GM19395 (cell line): ENCODE measurements around the gene CENPW.

Source experiments
- ATAC-seq: cut with Tn5 transposase; IDR thresholded peaks from one replicate; pipeline ENCODE4 v1.9.1; 2021; ENCODE audit warnings: mild to moderate bottlenecking, moderate library complexity; ENCODE audit not compliant: unreplicated experiment

The CENPW gene

GRCh38 chr6:126339796-126340609, at the start of gene CENPW:
TSS of gene CENPW (plus strand) at chr6:126340115. CDS start at chr6:126340274, 159 bp downstream.
- peak; percentile 94 for ATAC-seq

- ATAC-seq = no peak
These were observed 45.9 kb upstream of the CENPW start for GRCh38 chr6:126293891-126294524.

DNA sequence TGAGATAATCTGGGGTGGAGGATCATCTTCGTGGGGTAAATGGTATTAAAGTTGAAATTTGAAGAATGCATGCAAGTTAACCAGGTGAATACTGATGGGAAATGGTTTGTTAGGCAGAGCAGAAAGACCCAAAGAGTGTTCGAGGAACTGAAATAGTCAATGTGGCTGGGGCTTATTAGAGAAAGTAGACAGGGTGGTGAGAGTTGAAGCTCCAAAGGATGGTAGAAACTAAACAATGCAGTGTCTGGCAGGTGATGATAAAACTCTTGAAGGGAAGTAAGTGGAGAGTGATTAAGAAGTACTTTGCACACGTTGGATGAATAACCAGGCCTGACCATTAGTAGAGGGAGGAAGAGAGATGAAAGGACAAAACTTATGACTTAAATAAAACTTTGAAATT, 39.8 kb upstream of the CENPW start:
- peak; percentile 44 for ATAC-seq

DNA sequence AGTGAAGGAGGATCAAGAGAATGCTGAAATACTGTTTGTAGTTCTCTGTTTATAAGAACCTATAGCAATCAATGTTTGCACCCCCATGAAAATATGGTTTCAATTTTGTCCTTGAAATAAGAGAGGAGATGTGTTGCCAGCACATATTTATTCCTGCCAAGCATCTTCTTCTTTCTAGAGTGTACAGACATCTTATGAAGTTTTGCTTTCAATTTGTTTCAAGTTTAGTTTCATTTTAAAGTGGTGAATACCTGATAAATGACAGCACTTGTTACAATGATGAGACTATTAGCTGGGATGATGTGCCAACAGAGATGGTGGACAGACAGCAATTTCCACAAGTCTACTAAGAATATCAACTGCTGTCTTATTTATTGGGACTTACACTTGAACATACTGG, 39.2 kb upstream of the CENPW start:
- peak; percentile 88 for ATAC-seq

- no peak for ATAC-seq
These were observed 37.7 kb upstream of the CENPW start for GRCh38 chr6:126302191-126302590.

DNA sequence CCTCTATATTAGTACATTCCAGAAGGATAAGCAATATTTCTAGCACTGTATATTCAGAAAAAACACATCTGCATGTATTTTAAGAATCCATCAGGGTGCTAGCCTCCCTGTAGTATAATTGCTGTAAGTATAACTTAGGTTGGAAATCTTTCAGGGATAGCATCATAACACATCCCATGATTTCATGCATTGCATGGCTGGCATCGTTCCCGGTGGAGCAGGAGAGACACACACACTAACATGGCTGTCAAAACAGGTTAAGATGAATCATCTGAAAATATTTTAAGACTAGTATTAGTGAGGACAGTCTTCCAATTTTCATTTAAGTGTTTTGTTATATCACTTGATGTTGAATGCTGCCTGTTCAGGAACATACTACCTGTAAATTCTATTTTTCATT, 32.1 kb upstream of the CENPW start:
- no peak for ATAC-seq

DNA sequence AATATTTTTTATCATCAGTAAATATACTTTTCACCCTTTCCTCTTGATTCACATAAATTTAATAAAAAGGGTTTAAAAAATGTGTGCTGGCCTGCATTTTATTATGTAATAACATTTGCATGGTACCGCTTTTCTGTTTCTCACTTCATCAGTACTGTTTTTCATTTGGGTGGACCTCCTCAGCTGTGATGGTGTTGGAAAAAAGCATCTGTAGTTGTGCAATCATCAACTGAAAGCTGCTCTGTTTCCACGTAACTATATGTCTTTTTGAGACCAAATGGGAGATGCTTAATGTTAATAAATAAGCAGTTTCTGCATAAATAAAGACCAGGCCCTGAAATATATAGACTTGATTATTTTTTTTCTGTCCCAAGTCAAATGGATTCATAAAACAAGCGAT, 31.6 kb upstream of the CENPW start:
- no peak for ATAC-seq

GRCh38 chr6:126312013-126312665, 27.8 kb upstream of the CENPW start:
- ATAC-seq = peak; percentile 87

GRCh38 chr6:126313941-126314340, 26.0 kb upstream of the CENPW start:
- ATAC-seq = no peak

- no peak for ATAC-seq
These were observed 21.1 kb upstream of the CENPW start for GRCh38 chr6:126318797-126319196.

GRCh38 chr6:126333729-126334128, 6.2 kb upstream of the CENPW start:
- no peak for ATAC-seq

DNA sequence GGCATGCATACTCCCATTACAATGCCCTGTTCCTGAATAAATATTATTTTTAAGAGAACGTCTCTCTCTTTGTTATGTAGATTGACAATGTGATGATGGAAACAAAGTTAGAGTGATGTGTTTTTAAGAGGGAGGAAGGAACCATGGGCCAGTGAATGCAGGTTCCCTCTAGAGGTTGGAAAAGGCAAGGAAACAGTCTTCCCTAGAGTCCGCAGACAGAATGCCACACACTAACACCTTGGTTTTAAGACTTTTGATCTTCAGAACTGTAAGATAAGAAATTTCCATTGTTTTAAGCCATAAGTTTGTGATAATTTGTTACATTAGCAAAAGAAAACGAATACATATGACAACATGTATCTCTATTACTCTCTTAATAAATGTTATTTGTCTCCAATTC, 4.7 kb upstream of the CENPW start:
- no peak for ATAC-seq

DNA sequence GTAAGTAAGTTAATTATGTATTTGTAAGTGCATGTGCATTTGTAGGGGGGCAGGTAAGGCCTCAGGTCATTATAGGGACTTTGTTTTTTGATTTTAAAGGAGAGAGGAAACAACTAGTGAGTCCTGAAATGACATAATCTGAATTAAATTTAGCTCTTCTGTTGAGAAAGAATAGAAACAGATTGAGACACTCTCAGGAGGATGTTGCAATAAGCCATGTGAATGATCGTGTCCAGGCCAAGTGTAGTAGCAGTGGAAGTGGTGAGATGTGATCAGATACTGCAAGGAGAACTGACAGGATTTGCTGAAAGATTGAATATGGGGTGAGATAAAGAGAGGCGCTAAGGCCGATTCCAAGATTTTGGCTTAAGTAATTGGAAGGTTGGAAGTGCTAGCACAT, 2.6 kb upstream of the CENPW start:
- no peak for ATAC-seq

GRCh38 chr6:126341126-126341525, 1.2 kb downstream of the CENPW start:
- no peak for ATAC-seq

DNA sequence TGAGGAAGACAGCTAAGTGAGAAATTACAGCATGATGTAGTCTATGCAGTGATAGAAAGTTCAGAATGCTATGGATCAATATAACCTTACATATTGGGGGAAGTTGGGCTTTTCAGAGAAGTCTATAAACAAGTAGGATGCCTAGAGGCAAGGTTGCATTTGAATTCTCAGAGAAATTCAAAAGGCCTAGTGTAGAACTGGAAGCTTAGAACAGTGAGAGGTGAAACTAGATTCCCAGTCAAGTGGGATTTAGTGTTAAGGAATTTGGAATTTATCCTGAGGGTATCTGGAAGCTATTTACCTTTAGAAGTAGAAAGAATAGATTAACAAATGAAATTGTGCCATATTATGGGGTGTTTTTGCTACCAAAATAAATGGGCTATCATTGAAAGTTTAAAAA, 4.3 kb downstream of the CENPW start:
- ATAC-seq = no peak

- no peak for ATAC-seq
These were observed 12.0 kb downstream of the CENPW start for GRCh38 chr6:126351960-126352359.

DNA sequence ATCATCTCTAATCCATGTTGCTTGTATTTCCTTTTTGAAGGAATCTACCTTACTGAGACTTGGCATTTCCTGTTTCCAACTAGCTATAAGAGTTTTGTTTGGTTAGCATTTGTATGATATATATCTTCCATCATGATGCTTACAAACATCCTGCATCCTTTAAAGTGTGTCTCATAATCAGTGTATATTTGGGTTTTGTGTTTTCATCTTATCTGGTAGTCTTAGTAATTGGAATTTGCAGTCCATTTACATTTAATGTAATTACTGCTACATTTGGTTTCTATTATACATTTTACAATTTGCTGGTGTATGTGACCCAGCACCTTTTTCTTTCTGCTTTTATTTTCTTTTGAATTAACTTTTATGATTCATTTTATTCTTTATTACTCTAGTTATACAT, 12.6 kb downstream of the CENPW start:
- ATAC-seq = no peak

DNA sequence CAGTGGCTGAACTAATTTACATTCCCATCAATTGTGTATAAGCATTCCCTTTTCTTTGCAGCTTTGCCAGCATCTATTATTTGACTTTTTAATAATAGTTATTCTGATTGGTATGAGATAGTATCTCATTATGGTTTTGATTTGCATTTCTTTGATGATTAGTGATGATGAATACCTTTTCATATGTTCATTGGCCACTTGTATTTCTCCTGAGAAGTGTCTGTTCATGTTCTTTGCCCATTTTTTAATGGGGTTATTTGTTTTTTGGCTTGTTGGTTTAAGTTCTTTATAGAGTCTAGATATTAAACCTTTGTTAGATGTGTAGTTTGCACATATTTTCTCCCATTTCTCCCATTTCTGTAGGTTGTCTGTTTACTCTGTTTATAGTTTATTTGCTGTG, 16.6 kb downstream of the CENPW start:
- ATAC-seq = no peak

GRCh38 chr6:126359936-126360537, 20.1 kb downstream of the CENPW start:
- no peak for ATAC-seq

DNA sequence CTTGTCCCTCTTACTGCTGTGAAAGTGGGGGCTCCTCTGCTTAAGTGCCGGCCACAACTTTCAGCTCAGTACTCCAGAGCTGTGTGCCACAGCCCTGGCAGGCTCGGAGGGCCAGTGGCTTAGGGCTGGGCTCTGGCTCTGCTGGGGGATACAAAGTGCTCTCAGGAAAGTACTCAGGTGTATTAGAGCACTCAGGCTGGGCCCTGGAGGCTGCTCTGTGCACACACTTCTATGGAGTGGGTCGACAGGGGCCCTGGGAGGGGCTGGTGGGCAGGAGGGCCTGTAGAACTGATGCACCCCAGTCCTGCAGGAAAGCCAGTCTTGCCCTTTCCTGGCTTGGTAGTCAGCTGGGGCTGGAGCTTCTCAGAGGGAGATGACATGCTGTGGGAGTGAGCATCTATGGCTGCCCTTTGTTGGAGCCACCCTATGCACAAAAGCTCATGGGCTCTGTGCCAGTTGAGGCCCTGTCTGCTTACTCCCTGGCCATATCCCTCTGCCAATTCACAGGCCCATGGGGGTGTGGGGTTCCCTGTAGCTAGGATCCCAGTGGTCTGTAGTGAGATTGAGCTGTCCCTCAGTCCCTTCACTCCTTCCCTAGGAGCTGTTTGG, 22.0 kb downstream of the CENPW start:
- ATAC-seq = no peak

DNA sequence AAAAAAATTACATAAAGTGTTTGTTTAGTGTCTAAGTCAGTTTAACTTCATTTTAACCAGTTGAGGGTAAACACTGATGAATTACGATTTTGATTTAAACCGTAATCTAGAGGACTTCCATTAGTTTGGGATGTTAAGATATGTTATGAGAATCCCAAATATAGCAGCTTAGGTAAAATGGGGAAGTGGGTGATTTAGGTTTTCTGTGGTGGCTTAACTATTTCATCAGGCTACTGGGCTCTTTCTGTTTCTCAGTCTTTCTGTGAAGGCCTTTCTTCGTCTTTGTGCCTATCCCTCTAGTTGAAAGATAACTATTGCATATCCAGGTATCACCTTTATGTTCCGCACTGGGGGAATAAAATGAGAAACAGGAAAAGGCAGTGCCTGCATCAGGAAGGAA, 27.9 kb downstream of the CENPW start:
- ATAC-seq = peak; percentile 57
